Activated CD4-positive, alpha-beta T cell treated with anti-CD3 and anti-CD28 coated beads for 1 hour (primary cell): ENCODE data around the gene SACM1L.

Experiments used
- DNase-seq: peaks from one replicate; pipeline ENCODE4 v3.0.0-alpha.2; 2020

SACM1L gene

GRCh38 chr3:45773714-45774449 is 84.7 kb downstream of the SACM1L start:
- no peak for DNase-seq

- no peak for DNase-seq
Observed at GRCh38 chr3:45774581-45775521, 85.7 kb downstream of the SACM1L start.

GRCh38 chr3:45775571-45776300 is 86.5 kb downstream of the SACM1L start:
- no peak for DNase-seq

- DNase-seq: no peak
Observed at GRCh38 chr3:45776301-45776595, 87.1 kb downstream of the SACM1L start.

GRCh38 chr3:45776611-45777010 is 87.4 kb downstream of the SACM1L start:
- no peak for DNase-seq

- no peak for DNase-seq
Observed at GRCh38 chr3:45777111-45777745, 88.0 kb downstream of the SACM1L start.

- no peak for DNase-seq
Observed at GRCh38 chr3:45777746-45778386, 88.7 kb downstream of the SACM1L start.

GRCh38 chr3:45778761-45779201 is 89.6 kb downstream of the SACM1L start:
- DNase-seq: no peak

GRCh38 chr3:45779746-45780735 is 90.8 kb downstream of the SACM1L start:
- no peak for DNase-seq

GRCh38 chr3:45781271-45781670 is 92.1 kb downstream of the SACM1L start:
- DNase-seq: no peak

- no peak for DNase-seq
Observed at GRCh38 chr3:45781841-45782240, 92.6 kb downstream of the SACM1L start.

- DNase-seq: no peak
Observed at GRCh38 chr3:45782381-45782780, 93.2 kb downstream of the SACM1L start.

GRCh38 chr3:45783667-45784066 is 94.5 kb downstream of the SACM1L start:
- no peak for DNase-seq

GRCh38 chr3:45785605-45786150 is 96.5 kb downstream of the SACM1L start:
- DNase-seq: no peak

GRCh38 chr3:45786801-45787495 is 97.8 kb downstream of the SACM1L start:
- DNase-seq: no peak

GRCh38 chr3:45787551-45787950 is 98.4 kb downstream of the SACM1L start:
- DNase-seq: no peak

GRCh38 chr3:45789235-45789812 is 100.1 kb downstream of the SACM1L start:
- DNase-seq: no peak

GRCh38 chr3:45790596-45790995 is 101.4 kb downstream of the SACM1L start:
- DNase-seq: no peak

GRCh38 chr3:45792036-45792435 is 102.8 kb downstream of the SACM1L start:
- no peak for DNase-seq
